ENCODE data around the gene MIA.

DNA sequence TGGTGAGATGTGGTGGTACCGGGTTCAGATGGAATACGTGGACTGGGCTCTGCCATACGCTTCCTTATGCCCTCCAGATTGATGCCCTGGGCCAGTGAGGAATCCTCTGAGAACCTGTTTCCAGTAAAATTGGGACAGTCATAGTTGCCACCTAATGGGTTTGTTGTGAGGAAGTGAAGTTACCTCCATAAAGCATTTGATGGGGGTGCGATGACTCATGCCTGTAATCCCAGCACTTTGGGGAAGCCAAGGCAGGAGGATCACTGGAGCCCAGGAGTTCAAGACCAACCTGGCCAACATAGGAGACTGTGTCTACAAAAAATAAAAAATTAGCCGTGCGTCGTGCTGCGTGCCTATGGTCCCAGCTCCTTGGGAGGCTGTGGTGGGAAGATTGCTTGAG is 19.5 kb upstream of the MIA start:
- TF ChIP-seq POLR2A (IDR thresholded peaks at IDR 0.05) (no peak), POLR2AphosphoS5 (IDR thresholded peaks at IDR 0.05) (no peak)
- TF ChIP-seq, protein P1, sequence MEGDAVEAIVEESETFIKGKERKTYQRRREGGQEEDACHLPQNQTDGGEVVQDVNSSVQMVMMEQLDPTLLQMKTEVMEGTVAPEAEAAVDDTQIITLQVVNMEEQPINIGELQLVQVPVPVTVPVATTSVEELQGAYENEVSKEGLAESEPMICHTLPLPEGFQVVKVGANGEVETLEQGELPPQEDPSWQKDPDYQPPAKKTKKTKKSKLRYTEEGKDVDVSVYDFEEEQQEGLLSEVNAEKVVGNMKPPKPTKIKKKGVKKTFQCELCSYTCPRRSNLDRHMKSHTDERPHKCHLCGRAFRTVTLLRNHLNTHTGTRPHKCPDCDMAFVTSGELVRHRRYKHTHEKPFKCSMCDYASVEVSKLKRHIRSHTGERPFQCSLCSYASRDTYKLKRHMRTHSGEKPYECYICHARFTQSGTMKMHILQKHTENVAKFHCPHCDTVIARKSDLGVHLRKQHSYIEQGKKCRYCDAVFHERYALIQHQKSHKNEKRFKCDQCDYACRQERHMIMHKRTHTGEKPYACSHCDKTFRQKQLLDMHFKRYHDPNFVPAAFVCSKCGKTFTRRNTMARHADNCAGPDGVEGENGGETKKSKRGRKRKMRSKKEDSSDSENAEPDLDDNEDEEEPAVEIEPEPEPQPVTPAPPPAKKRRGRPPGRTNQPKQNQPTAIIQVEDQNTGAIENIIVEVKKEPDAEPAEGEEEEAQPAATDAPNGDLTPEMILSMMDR (IDR thresholded peaks at IDR 0.05): no peak

Measured in gastroesophageal sphincter (tissue), 3 donors.